GM12872 (cell line): ENCODE data around the gene CYP26B1.

Source experiments
- CTCF ChIP-seq: IDR thresholded peaks from 3 replicates; pipeline ENCODE4 v1.5.1; 2011; ENCODE audit warnings: low read depth, mild to moderate bottlenecking, low read length, moderate library complexity; ENCODE audit not compliant: insufficient read depth

Gene CYP26B1

DNA sequence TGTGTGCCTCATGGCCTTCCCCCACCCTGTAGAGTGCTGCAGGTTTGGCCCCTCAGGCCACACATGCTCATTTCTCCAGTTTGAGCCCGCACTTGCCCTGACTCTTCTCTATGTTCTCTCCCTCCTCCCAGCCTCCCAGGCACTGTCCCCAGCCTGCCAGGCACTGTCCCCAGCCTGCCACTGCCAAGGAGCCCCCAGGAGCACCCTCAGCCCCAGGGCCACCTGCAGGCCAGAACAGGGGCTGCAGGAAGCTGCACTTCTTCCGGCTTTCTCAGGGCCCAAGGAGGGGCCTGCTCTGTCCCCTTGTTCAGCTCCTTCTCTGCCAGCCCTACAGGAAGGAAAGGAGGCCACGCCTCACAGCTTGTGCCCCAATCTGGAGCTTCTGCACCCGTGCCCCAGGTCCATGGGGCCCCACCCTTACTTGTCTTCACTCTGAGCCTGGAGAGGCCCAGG is 31.6 kb downstream of the CYP26B1 start:
- TF ChIP-seq CTCF = peak; percentile 42; the same call in 2 of the 3 replicates

DNA sequence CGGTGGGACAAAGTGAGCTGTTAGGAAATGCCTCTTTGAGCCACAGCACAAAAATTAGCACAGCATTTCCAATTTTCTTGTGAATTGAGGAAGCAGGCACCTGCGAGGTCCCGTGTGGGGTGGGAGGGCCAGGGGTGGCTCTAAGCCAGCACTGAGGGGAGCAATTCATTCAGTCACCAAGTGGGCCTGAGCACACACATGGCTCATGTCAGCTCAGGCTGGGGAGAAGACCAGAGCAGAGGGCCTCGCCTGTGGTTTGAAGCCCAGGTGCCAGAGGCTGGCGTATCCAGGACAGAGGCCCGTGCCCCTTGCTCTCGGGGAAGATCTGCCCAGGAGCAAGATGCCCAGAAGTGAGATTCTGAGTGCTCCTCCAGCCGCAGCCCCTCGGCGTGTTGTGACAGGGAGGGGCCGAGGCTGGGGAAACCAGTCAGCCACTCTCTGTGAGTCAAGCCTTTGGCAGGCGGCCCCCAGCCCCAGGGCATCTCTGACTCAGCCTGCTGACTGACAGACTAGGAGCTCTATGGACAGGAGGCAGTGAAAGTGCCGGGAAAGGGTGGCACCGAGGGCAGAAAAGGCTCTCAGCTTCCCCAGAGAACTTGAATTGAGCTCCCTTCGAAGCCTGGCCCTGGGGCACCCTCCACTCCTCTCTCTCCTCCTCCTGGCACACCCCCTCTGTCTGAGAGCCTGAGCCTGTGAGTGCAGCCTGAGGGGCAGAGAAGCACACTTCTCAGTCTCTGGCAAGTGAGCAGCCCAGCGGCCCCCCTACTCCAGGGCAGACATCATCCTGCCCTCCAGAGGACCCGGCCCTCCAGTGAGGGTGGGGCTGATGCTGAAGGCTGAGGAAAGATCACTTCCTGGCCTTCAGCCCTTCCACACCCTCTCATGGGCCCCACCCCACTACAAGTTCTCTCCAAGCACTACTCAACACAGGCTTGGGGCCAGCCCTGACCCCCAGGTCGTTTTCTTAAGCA is 32.3 kb downstream of the CYP26B1 start:
- no peak for TF ChIP-seq CTCF

GRCh38 chr2:72114693-72115051 is 33.0 kb downstream of the CYP26B1 start:
- TF ChIP-seq CTCF = no peak

DNA sequence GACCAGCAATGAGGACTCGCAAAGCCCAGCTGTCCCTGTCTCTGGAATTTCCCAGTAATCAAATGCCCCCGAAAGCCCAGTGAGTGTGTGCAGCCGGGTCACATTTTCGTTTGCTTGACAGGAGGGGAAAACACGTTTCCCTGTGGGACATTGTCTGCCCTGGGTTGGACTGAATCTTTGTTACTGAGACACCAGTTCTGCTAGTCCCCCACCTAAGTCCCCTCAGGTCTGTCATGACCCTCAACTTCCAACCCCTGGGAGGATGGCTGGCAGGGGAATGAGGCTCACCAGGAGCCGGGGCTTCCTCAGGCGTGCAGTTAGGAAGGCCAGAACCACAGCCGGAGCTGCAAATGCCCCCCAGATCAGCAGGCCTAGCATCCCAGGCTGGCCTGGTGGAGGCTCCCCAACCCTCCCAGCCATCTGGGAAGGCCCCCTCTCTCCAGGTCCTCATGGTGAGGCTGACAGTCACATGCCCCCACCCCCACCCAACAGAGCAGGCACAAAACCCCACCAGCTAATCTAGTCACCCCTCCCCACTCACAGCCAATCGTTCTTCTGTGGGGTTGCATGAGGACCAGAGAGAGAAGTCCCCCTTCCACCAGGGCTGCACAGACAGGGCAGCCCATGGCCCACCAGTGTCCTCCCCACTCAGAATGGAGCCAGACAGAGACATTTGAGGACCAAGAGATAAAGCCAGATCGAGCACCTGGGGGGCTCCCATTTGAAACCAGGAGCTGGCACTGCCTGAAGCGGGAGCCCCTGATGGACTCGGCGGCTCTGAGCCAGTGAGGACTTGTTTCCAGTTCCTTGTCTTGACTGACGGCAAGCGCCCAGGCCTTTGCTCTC is 33.6 kb downstream of the CYP26B1 start:
- TF ChIP-seq CTCF = no peak

DNA sequence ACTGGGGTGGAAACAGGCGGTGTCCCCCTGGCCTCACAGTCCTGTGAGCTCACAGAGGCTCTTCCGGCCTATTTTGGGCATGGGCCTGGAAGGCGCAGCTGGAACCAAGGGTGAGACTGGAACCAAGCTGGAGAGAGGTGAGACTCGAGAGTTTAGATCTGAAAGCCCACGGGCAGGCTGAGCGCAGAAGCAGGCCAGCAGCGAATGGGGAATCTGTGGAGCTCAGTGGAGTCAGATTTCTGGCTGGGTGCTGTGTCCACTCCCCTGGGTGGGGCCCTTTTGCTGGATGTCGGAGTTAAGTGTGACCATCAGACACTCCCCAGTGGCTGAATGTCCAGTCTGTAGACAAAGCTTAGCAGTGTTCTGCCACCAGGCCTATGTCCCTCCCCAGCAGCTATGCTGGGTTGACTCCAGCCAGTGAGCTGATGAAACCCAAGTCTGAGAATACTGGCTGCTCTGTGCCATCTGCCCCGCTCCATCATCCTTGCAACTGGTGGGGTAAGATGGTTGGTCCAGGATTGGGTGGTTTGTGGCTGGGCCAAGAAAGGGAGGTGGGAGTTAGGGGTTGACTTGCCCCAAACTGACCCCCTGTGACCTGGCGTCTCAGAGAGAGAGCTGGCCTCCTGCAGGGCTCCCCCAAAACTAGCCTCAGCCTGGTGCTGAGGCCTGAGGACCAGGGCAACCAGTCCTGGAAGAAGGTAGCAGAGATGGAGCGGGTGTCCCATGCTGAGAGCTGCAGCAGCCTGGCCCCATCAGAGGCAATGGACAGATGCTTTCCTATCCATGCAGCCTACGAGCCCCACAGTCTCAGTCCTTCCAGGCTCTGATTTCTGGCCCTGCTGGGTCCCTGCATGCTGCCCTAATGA is 34.4 kb downstream of the CYP26B1 start:
- TF ChIP-seq CTCF = no peak

GRCh38 chr2:72112401-72112800 is 35.3 kb downstream of the CYP26B1 start:
- TF ChIP-seq CTCF = no peak
